Motor neuron (in vitro differentiated cells): ENCODE results near the gene ABLIM2. TPM values are rescaled to one million over a fixed set of nuclear protein-coding genes. Genes with fewer than 3 reads are reported as not detected.
A peak's percentile ranks its signal among the peaks of the same experiment; 100 is the strongest.

Source experiments
- ATAC-seq, 8 experiments: fragments of 200-7000 bp; cut with Tn5 transposase; replicated peaks in 6 of 8; 2 replicates each; pipeline ENCODE4 v1.8.0; 2021; ENCODE audit warnings: mild to moderate bottlenecking in 8 of 8, moderate library complexity in 8 of 8
- H3K27ac ChIP-seq, 2 donors: fragments of 250-450 bp; sonication (Bioruptor Pico); 2 replicates each; pipeline ENCODE4 v1.9.0; 2021; ENCODE audit warnings: antibody characterized with exemption in 2 of 2, mild to moderate bottlenecking in 2 of 2, moderate library complexity in 1 of 2
- H3K4me1 ChIP-seq, 2 donors: fragments of 250-450 bp; sonication (Bioruptor Pico); replicated peaks in 1 of 2; 2 replicates each; pipeline ENCODE4 v1.6.1; 2021; ENCODE audit warnings: antibody characterized with exemption in 2 of 2, mild to moderate bottlenecking in 2 of 2, moderate library complexity in 1 of 2
- H3K4me3 ChIP-seq, 5 donors: fragments of 250-450 bp; sonication (Bioruptor Pico); 2 replicates each; pipeline ENCODE4 v1.9.0; 2021; ENCODE audit warnings: antibody characterized with exemption in 5 of 5, mild to moderate bottlenecking in 5 of 5, moderate library complexity in 4 of 5
- WGBS, 10 experiments: fragments of 450-650 bp; shearing (Covaris generic); methylation state at CpG; one replicate each; pipeline ENCODE4 v1.0.0; 2022; 5-methylcytosine and 5-hydroxymethylcytosine counted together
- in situ Hi-C, 9 experiments: fragments of 400-800 bp; cut with MboI; loops; one replicate each; pipeline ENCODE4 v1.15.0; 2021; ENCODE audit warnings: low sequenced_read_pairs in 9 of 9, low pct_unique_long_range_greater_than_20kb in 2 of 9; ENCODE audit not compliant: unreplicated experiment in 9 of 9
- total RNA-seq, 8 experiments: library from RNA; unstranded; fragments of 300-600 nt; gene quantifications; 2 replicates each; pipeline versions ENCODE4 v1.2.3 to v1.2.4, GENCODE V29; 2022

ABLIM2 gene
- total RNA-seq, 8 experiments from 2014 or later, result 0.58 to 18.7 (median 6.5) TPM

DNA sequence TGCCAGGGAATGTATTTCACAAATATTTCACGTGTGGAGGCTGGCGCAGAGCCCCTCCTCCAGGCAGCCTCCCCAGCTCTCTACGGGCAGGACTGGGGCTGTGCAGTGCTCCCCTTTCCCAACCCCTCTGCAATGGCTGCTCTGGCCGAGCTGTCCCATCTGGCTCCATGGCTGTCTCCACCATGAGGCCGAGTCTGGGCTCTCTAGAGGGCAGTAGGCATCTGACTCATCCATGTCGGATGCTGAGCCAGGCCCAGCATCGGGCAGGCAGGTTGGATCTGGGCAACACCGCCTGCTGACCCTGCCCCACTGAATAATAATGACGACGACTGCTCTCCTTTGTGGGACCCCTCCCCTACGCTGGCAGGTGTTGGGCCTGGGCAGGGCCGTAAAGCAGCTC, 29.5 kb upstream of the ABLIM2 start:
- 5 to 100% (median 86%) methylated on average over 1 to 9 of the region's 12 CpGs; no CpG with 5 or more reads in 2 of the 10 experiments for WGBS, 10 experiments
- H3K4me1 ChIP-seq, result peaks cover 0 to 17% of the 10 kb centered on the region in 2 donors
- no peak overlapping the region for H3K4me3 ChIP-seq
- H3K27ac ChIP-seq, result no peak overlapping the region
- in situ Hi-C loops, result no loop called here
- peak in 3 of 8 experiments; percentile 40 to 47 (median 40) for ATAC-seq

DNA sequence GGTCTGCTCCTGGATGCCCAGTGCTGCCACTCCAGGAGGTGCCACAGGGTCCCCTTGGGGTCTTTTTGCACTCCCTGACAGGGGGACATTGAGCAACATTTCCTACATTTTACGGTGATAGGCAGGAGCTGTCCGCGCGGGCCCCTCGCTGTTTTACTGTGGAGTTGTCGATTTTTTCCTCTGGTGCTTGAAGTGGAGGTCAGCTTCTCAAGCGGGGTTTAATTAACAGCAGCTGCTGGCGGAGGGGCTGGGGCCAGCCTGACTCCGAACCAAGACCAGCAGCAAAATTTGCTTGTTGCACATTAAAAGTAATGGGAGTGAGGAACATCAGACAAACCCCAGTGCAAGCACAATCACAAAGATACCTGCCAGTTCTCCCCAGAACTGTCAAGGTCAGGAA, 27.3 kb upstream of the ABLIM2 start:
- Histone ChIP-seq H3K4me3 (no peak overlapping the region), H3K4me1 (peaks cover 0 to 10% of the 10 kb centered on the region in 2 donors), H3K27ac (no peak overlapping the region)
- in situ Hi-C loops, result no loop called here
- 12 to 73% (median 46%) methylated on average over 2 to 9 of the region's 9 CpGs; no CpG with 5 or more reads in 4 of the 10 experiments for WGBS, 10 experiments
- no peak for ATAC-seq

DNA sequence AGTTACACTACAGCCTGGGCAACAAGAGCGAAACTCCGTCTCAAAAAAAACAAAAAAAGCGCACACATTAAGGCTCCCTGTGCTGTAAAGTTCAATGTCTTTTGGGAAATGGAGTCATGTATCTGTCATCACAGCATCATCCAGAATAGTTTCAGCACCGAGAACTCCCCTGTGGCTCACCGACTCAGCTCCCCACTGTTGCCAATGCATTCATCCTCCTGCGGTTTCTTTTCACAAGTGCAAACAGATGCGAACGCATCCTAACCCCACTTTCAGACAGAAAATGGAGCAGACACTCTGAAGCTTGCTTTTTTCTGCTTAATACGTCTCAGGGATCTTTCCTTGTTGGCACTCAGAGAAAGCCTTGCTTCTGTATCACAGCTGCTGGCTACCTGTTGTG, 26.7 kb upstream of the ABLIM2 start:
- peak in 1 of 8 experiments; percentile 3 for ATAC-seq
- Histone ChIP-seq H3K4me3 (no peak overlapping the region), H3K4me1 (peaks cover 0 to 9% of the 10 kb centered on the region in 2 donors), H3K27ac (no peak overlapping the region)
- in situ Hi-C loops, result no loop called here
- WGBS, 10 experiments, result 6 to 100% (median 32%) methylated on average over 1 to 8 of the region's 9 CpGs; no CpG with 5 or more reads in 3 of the 10 experiments

DNA sequence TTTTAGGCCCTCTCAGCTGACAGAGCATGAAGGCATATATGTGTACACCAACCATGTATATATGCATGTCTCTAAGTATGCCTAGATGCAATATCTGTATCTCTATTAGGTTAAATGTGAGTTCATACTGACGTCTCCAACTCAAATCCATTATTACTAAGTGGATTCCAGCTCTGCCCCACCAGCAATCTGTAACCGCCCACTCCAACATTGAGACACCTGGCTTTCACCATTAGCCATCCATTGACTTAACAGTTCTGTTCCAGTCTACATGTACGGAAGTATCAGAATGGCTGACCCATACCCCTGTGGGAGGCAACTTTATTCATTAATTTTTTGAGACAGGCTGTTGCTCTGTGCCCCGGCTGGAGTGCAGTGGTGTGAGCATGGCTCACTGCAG, 25.4 kb upstream of the ABLIM2 start:
- Histone ChIP-seq H3K4me3 (no peak overlapping the region), H3K4me1 (peaks cover 0 to 6% of the 10 kb centered on the region in 2 donors), H3K27ac (no peak overlapping the region)
- in situ Hi-C loops, result no loop called here
- 0 to 100% (median 71%) methylated on average over 1 to 4 of the region's 4 CpGs; no CpG with 5 or more reads in 2 of the 10 experiments for WGBS, 10 experiments
- ATAC-seq, result peak in 2 of 8 experiments; percentile 3 to 15

DNA sequence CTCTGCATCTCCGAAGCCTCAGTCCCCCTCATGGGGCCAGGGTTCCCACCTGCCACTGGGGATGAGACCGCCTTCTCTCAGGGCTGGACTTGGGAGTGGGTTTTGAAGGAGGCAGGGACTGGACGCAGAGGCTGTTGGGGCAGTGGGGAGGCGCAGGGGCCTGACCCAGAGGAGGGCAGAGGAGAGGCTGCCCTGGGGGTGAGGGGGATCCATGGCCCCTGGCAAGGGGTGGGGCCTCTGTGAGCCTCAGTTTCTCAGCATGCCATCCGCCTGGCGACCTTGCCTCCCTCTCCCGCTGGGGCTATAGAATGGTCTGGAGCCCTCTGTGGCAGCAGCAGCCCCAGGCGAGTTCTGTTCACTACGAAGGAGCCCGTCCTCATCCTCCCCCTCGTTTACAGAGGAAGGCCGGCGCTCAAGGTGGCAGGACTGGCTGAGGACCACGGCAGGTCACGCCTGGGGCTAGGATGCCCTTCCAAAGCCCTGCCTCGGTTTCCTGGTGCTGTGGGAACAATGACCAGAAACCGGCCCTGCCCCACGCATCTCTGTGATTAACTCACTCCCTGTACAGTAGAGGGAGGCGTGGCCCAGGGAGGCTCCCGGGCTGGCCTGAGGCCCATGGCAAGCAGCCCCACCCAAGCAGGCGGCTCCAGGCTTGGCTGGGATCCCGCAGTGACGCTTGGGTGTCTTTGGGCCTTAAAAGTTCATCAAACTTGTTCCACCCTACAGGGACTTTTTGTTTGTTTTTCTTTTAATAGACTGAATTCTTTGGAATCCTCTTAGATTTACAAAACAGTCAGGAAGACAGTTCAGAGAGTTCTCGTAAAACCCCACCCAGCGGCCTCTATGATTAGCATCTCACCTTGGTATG, 24.5 kb upstream of the ABLIM2 start:
- Histone ChIP-seq H3K27ac (no peak overlapping the region), H3K4me1 (no peaks in the 10 kb centered on the region), H3K4me3 (no peak overlapping the region)
- peak in 3 of 8 experiments; percentile 82 to 92 (median 87) for ATAC-seq
- in situ Hi-C loops, result no loop called here
- WGBS, 10 experiments, result 0 to 94% (median 20%) methylated on average over 1 to 7 of the region's 25 CpGs; no CpG with 5 or more reads in 3 of the 10 experiments

DNA sequence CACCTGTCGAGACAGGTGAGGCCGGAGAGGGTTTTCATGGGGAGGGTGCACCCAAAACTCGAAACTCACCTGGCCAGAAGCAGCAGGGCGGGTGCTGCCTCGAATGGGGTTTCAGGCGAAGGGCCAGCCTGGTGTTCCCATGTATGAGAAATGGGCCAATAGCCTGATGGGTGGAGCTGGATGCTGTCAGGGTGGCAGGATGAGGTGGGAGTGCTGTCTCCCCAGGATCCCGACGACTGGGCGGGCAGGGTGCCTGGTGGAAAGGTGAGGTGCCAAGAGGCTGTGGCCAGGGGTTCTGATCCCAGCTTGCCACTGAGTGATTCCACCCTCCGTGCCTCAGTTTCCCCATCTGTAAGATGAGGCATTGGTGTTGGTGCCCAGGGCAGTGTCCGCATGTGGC, 23.7 kb upstream of the ABLIM2 start:
- ATAC-seq, result no peak
- Histone ChIP-seq H3K27ac (no peak overlapping the region), H3K4me1 (no peaks in the 10 kb centered on the region), H3K4me3 (no peak overlapping the region)
- in situ Hi-C loops, result no loop called here
- WGBS, 10 experiments, result 73 to 100% (median 85%) methylated on average over 2 to 11 of the region's 11 CpGs; no CpG with 5 or more reads in 5 of the 10 experiments

DNA sequence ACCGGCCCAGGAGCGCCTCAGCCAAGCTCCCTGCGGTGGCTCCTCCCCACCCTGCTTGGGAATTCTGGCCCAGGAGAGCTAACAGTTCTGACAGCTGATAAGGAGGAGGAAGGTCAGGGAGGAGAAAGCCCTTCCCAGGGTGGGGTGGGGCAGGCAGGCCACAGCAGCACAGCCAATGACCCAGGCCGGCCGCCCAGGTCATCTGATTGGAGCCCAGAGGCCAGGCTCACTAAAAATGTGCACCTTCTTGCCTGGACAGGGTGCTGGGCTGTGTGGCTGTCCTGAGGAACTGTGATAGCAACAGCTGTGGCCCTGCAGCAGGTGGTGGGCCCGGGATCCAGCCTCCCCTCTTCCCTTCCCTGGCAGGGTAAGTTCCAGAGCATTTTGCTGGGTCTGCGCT, 23.2 kb upstream of the ABLIM2 start:
- in situ Hi-C loops, result no loop called here
- peak in 1 of 8 experiments; percentile 23 for ATAC-seq
- WGBS, 10 experiments, result 77 to 100% (median 80%) methylated on average over 1 to 5 of the region's 7 CpGs; no CpG with 5 or more reads in 7 of the 10 experiments
- Histone ChIP-seq H3K27ac (no peak overlapping the region), H3K4me3 (no peak overlapping the region), H3K4me1 (peaks cover 0 to 3% of the 10 kb centered on the region in 2 donors)

DNA sequence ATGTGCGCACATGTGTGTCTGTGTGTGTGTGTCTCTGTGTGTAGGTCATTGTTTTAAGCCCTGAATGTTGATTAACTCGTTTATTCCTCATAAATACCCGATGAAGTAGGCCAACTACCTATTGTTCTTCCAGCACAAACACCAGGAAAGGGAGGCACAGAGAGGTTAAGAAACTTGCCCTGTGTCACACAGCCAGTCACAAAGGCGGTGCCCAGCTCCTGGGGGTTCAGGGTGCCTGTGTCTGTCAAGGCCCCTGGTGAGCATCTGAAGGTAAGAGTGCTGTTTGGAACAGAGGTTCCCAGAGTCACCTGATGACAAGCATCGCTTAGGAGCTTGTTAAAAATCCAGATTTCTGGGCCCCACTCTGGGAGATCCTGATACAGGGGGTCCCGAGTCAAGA, 22.5 kb upstream of the ABLIM2 start:
- in situ Hi-C loops, result no loop called here
- H3K4me3 ChIP-seq, result no peak overlapping the region
- WGBS, 10 experiments, result 0 to 90% (median 79%) methylated on average over 1 to 5 of the region's 6 CpGs; no CpG with 5 or more reads in 4 of the 10 experiments
- no peak overlapping the region for H3K27ac ChIP-seq
- no peak for ATAC-seq
- H3K4me1 ChIP-seq, result peaks cover 0 to 3% of the 10 kb centered on the region in 2 donors

DNA sequence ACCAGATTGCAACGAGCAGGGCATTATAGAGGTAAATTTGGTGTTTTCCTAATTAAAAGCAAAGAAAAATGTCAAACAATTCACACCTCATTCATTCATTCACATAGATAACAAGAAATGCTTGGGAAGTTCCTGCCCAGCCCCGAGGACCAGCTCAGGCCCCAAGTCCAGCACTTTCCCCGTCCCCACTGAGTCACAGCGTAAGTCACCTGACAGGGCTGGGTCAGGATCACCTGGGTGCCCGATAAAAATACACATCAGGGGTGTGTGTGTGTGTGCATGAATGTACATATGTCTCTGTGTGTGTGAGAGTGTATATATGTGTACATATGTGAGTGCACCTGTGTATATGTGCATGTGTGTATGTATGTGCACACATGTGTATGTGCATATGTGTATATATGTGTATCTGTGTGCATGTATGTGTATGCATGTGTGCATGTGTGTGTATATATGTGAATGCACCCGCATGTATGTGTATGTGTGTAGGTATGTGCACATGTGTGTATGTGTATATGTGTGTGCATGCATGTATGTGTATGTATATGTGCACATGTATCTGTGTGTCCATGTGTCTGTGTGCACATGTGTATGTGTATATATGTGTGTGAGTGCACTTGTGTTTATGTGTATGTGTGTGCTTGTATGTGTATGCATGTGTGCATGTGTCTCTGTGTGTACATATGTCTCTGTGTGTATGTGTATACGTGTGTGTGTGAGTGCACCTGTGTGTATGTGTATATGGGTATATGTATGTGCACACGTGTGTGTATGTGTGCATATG, 21.9 kb upstream of the ABLIM2 start:
- ATAC-seq, result no peak
- in situ Hi-C loops, result no loop called here
- Histone ChIP-seq H3K27ac (no peak overlapping the region), H3K4me3 (no peak overlapping the region), H3K4me1 (peaks cover 0 to 3% of the 10 kb centered on the region in 2 donors)
- WGBS, 10 experiments, result 40 to 100% (median 75%) methylated on average over 1 to 7 of the region's 8 CpGs; no CpG with 5 or more reads in 2 of the 10 experiments

DNA sequence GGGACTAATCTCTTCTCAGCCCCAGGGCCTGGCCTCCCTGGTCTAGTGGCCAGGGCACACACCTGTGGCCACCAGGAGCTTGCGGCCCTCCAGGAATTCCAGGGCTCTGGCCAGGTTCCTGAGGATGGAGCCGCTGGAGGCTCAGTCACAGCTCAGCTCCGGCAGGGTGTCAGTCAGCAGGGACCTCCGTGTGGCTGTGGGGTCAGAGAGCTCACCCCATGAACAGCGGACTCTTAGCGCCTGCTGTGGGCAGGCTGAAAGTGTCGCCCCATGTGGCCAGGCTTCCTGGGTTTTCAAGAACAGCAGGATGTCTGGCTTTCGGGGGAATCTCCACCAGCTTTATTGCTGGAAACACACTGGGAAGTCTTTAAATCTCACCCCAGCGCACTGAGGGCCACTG, 21.2 kb upstream of the ABLIM2 start:
- ATAC-seq, result no peak
- 40 to 93% (median 86%) methylated on average over 1 to 5 of the region's 9 CpGs; no CpG with 5 or more reads in 5 of the 10 experiments for WGBS, 10 experiments
- in situ Hi-C loops, result no loop called here
- Histone ChIP-seq H3K27ac (no peak overlapping the region), H3K4me3 (no peak overlapping the region), H3K4me1 (peaks cover 0 to 3% of the 10 kb centered on the region in 2 donors)

DNA sequence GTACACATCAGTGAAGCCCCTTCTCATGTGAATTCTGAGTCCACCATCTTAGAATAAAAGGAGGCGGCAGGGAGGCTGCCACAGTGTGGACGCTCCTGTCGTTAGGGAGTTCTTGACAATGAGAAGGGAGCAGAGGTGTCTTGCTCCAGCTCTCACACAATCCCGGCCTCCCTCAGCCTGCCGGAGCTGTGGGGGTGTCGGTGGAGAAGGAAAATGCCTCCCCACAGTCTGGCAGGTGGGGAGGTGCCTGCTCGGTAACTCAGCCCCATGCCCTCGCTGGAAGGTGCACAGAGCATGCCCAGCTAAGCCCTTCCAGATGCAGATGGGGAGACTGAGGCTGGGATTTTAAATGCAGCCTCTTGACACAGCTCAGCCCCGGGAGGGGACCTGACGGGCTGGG, 20.5 kb upstream of the ABLIM2 start:
- Histone ChIP-seq H3K27ac (no peak overlapping the region), H3K4me1 (peaks cover 0 to 3% of the 10 kb centered on the region in 2 donors), H3K4me3 (no peak overlapping the region)
- ATAC-seq, result no peak
- 83 to 100% methylated on average over 1 to 4 of the region's 10 CpGs; no CpG with 5 or more reads in 8 of the 10 experiments for WGBS, 10 experiments
- in situ Hi-C loops, result no loop called here

DNA sequence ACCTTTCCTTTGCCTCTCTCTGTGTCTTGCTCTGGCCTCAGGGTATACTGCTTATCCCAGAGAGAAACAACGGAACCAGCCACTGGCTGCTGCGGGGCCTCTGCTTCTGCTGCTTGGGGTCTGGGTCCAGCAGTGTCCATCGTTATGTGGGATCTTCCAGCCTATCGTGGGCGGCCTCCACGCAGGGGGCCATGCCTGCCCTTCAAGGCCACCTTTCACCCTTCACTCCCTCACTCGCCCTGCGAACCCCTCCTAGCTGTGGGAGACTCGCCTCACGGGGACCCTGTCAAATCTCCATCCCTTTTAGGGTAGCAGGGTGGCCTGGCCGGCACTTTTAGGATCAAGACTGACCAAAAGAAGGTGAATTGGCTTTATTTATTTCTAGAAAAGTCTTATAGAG, 19.3 kb upstream of the ABLIM2 start:
- Histone ChIP-seq H3K4me3 (no peak overlapping the region), H3K27ac (no peak overlapping the region), H3K4me1 (peaks cover 0 to 3% of the 10 kb centered on the region in 2 donors)
- in situ Hi-C loops, result no loop called here
- ATAC-seq, result no peak
- WGBS, 10 experiments, result 0 to 95% (median 88%) methylated on average over 1 to 11 of the region's 11 CpGs; no CpG with 5 or more reads in 3 of the 10 experiments

DNA sequence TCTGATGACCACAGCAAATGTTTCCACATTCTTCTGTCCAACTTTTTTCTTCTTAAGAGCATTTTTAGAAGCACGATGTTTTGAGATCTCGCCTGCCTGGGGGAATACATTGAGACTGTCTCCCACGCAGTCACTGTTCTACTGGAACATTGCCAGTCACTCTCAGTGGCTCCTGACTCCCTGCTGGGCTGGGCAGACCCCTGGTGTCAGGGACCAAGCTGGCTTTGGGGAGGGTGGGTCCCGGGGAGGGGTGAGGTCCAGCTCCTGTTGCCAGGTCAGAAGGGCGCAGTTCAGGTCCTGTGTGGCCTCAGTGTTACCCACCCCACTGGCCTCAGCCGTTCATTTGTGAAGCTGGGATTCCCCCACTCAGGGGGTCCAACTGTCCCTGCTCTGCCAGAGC, 18.9 kb upstream of the ABLIM2 start:
- 14 to 93% (median 80%) methylated on average over 1 to 3 of the region's 6 CpGs; no CpG with 5 or more reads in 3 of the 10 experiments for WGBS, 10 experiments
- Histone ChIP-seq H3K4me3 (no peak overlapping the region), H3K4me1 (peaks cover 0 to 3% of the 10 kb centered on the region in 2 donors), H3K27ac (no peak overlapping the region)
- in situ Hi-C loops, result no loop called here
- ATAC-seq, result no peak
